ENCODE results near the gene AFG1L.
A peak's percentile ranks its signal among the peaks of the same experiment; 100 is the strongest.
"Not testable (repeated sequence)": the region's sequence is repeated elsewhere in the genome, so short reads cannot be mapped to it uniquely, and the experiment has no call there.

The AFG1L gene

GRCh38 chr6:108560463-108561308 lies 265.8 kb downstream of the AFG1L start, which contains the start of gene FOXO3:
Gene FOXO3, plus strand, starts transcription at chr6:108560917. Its CDS starts 292 bp downstream, at chr6:108561209.
- DNase-seq: peak; percentile 39

GRCh38 chr6:108561309-108561647 lies 266.4 kb downstream of the AFG1L start:
- not testable (repeated sequence) for DNase-seq

GRCh38 chr6:108561742-108562502 lies 267.1 kb downstream of the AFG1L start:
- DNase-seq: no peak

GRCh38 chr6:108562503-108562993 lies 267.7 kb downstream of the AFG1L start:
- DNase-seq: no peak

GRCh38 chr6:108563292-108563691 lies 268.4 kb downstream of the AFG1L start:
- DNase-seq: no peak

- DNase-seq: no peak
These were observed 269.3 kb downstream of the AFG1L start for GRCh38 chr6:108564178-108564577.

GRCh38 chr6:108565091-108565766 lies 270.4 kb downstream of the AFG1L start:
- no peak for DNase-seq

- DNase-seq: no peak
These were observed 271.0 kb downstream of the AFG1L start for GRCh38 chr6:108565893-108566292.

- no peak for DNase-seq
These were observed 271.6 kb downstream of the AFG1L start for GRCh38 chr6:108566406-108566805.

GRCh38 chr6:108568101-108568500 lies 273.2 kb downstream of the AFG1L start:
- no peak for DNase-seq

- DNase-seq: no peak
These were observed 273.9 kb downstream of the AFG1L start for GRCh38 chr6:108568551-108569305.

- no peak for DNase-seq
These were observed 275.7 kb downstream of the AFG1L start for GRCh38 chr6:108570517-108570916.

- DNase-seq: no peak
These were observed 279.7 kb downstream of the AFG1L start for GRCh38 chr6:108574457-108575141.
